Activated naive CD8-positive, alpha-beta T cell treated with anti-CD3 and anti-CD28 coated beads, Interleukin-2, amount 50 U/mL, for 24 hours (primary cell): ENCODE data around the gene DGKG.

ENCODE experiments used
- ATAC-seq: fragments of 150-1000 bp; cut with Tn5 transposase; one replicate; pipeline ENCODE4 v1.10.0; 2021
- DNase-seq: peaks from one replicate; pipeline ENCODE4 v3.0.0; 2021
- H3K27ac Mint-ChIP-seq: one replicate; pipeline ENCODE4 v1.8.0; 2021; ENCODE audit warnings: mild to moderate bottlenecking, mixed read lengths
- H3K27me3 Mint-ChIP-seq: one replicate; pipeline ENCODE4 v1.8.0; 2021; ENCODE audit warnings: mixed read lengths
- H3K36me3 Mint-ChIP-seq: one replicate; pipeline ENCODE4 v1.8.0; 2021; ENCODE audit warnings: low read depth, mixed read lengths
- H3K4me1 Mint-ChIP-seq: one replicate; pipeline ENCODE4 v1.8.0; 2021; ENCODE audit warnings: mixed read lengths
- H3K4me3 Mint-ChIP-seq: one replicate; pipeline ENCODE4 v1.8.0; 2021; ENCODE audit warnings: mild to moderate bottlenecking, moderate library complexity, mixed read lengths
- H3K9me3 Mint-ChIP-seq: one replicate; pipeline ENCODE4 v1.8.0; 2021; ENCODE audit warnings: mixed read lengths

Gene DGKG

DNA sequence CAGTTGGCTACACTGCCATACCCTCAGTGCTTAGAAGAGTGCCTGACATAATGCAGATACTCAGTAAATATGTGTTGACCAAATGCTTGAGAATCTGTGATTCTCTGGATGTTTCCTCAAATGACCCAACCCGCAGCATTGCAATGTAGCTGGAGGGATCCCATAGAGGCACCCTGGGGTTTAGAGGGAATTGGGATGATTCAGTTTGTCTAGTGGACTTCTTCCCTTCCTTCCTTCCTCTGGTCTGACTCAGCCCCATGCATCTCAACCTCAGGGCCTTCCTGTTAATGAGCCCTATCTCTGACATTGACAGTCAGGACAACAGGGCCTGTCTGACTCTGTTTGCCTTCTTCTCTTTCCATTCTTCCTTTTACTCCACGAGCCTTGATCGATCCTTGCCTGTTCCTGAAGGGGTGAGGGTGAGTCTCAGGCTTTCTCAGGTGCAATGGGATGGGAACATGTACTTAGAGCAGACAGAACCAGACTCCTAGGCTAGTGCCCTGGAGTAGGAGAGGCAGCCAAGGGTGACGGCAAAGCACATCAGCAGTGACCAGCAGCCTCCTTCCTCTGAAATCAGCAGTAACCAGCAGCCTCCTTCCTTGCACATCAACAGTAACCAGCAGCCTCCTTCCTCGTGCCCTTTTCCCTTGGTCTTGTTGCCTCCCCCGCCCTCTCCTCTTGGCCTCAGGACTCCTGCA lies 78.2 kb downstream of the DGKG start:
- Mint-ChIP-seq H3K36me3 (no peaks in the 10 kb centered on the region), H3K27ac (no peak overlapping the region), H3K9me3 (no peaks in the 10 kb centered on the region), H3K4me1 (no peaks in the 10 kb centered on the region), H3K27me3 (peaks cover 2% of the 10 kb centered on the region), H3K4me3 (no peak overlapping the region)
- DNase-seq, result no peak
- ATAC-seq, result no peak

DNA sequence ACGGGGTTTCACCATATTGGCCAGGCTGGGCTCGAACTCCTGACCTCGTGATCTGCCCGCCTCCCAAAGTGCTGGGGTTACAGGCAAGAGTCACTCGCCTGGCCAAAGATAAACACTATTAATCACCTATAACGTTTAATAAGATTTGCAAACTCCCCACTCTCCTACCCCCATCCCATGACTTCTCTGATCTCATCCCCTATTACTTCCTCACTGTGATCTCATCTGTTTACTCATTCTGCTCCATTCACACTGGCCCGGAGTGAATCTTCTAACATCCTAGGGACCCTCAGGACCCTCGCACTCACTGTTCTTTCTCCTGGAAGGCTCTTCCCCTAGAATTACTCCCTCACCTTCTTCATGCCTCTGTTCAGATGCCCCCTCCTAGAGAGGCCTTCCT lies 78.9 kb downstream of the DGKG start:
- no peak overlapping the region for H3K27ac Mint-ChIP-seq
- H3K27me3 Mint-ChIP-seq, result peaks cover 4% of the 10 kb centered on the region
- no peaks in the 10 kb centered on the region for H3K4me1 Mint-ChIP-seq
- DNase-seq, result no peak
- no peaks in the 10 kb centered on the region for H3K9me3 Mint-ChIP-seq
- no peaks in the 10 kb centered on the region for H3K36me3 Mint-ChIP-seq
- H3K4me3 Mint-ChIP-seq, result no peak overlapping the region
- no peak for ATAC-seq

- no peak overlapping the region for H3K4me3 Mint-ChIP-seq
- no peaks in the 10 kb centered on the region for H3K36me3 Mint-ChIP-seq
- H3K4me1 Mint-ChIP-seq, result no peaks in the 10 kb centered on the region
- H3K27ac Mint-ChIP-seq, result no peak overlapping the region
- ATAC-seq (no peak), DNase-seq (no peak)
- peaks cover 9% of the 10 kb centered on the region for H3K27me3 Mint-ChIP-seq
- no peaks in the 10 kb centered on the region for H3K9me3 Mint-ChIP-seq
Measured at GRCh38 chr3:186281176-186281575, 80.9 kb downstream of the DGKG start.

DNA sequence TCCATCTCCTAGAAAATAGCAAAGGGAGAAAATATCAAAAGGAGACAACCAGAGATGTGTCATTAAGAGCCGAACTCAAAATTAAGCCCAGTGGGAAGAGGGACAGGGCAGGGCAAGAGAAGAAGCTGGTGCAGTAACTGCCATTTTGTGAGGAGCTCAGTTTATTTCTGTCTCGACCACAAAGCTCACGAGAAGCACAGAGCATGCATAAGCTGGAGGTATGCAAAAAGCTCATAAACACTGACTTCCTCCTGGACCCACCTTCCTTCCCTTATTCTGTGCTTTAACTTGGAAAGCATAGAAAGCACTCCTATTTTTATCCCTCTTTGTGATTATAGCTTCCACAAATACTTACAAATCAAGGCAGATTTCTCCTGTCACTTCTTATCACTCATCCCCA lies 81.3 kb downstream of the DGKG start:
- no peaks in the 10 kb centered on the region for H3K9me3 Mint-ChIP-seq
- DNase-seq, result no peak
- no peaks in the 10 kb centered on the region for H3K4me1 Mint-ChIP-seq
- no peak overlapping the region for H3K27ac Mint-ChIP-seq
- no peaks in the 10 kb centered on the region for H3K36me3 Mint-ChIP-seq
- no peak for ATAC-seq
- H3K27me3 Mint-ChIP-seq, result peaks cover 9% of the 10 kb centered on the region
- H3K4me3 Mint-ChIP-seq, result no peak overlapping the region

GRCh38 chr3:186277268-186277909 lies 84.6 kb downstream of the DGKG start:
- Mint-ChIP-seq H3K4me3 (no peak overlapping the region), H3K27ac (no peak overlapping the region), H3K9me3 (no peaks in the 10 kb centered on the region), H3K27me3 (peaks cover 11% of the 10 kb centered on the region), H3K4me1 (no peaks in the 10 kb centered on the region), H3K36me3 (no peaks in the 10 kb centered on the region)
- DNase-seq (no peak), ATAC-seq (no peak)

- Mint-ChIP-seq H3K9me3 (no peaks in the 10 kb centered on the region), H3K27me3 (peaks cover 13% of the 10 kb centered on the region), H3K36me3 (no peaks in the 10 kb centered on the region), H3K4me3 (no peak overlapping the region), H3K4me1 (no peaks in the 10 kb centered on the region), H3K27ac (no peak overlapping the region)
- DNase-seq (no peak), ATAC-seq (no peak)
Measured at GRCh38 chr3:186275436-186275835, 86.6 kb downstream of the DGKG start.

DNA sequence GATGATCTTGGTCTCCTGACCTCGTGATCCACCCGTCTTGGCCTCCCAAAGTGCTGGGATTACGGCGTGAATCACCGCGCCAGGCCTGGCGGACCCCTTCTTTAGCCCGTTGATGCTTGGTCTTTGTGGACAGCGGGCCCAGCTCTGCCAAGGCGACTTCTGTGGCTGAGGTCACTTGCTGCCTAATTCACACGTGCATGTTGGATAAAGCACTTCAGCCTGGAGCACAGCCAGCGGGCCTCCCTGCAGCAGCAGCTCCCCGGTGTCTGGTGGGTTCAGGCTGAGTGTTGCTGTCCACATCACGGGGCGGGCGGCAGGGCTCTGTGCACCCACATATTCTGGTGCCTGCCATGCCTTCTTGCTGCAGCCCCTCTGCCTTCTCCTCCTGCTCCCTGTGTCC lies 88.4 kb downstream of the DGKG start:
- ATAC-seq, result no peak
- H3K27me3 Mint-ChIP-seq, result peaks cover 13% of the 10 kb centered on the region
- no peak overlapping the region for H3K27ac Mint-ChIP-seq

DNA sequence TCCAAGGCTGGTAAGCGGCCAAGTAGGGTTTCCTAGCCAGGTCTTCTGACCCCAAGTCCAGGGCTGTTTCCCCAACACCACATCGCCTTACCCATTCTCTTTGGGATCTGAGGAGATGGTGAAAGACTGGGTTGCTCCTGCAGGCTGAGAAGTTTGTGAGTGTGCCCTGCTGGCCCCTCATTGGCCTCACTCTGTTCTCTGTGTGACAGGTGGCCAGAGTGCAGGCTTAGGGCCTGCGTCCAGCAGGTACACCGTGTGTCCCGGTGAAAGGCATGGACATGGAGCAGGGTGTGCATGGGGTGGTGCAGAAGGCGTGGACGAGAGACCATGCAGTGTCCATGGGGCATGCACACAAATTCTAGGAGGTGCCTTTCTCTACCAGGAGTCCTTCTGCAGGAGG lies 91.3 kb downstream of the DGKG start:
- H3K4me3 Mint-ChIP-seq, result no peak overlapping the region
- H3K27ac Mint-ChIP-seq, result no peak overlapping the region
- no peaks in the 10 kb centered on the region for H3K4me1 Mint-ChIP-seq
- H3K36me3 Mint-ChIP-seq, result no peaks in the 10 kb centered on the region
- H3K27me3 Mint-ChIP-seq, result peaks cover 12% of the 10 kb centered on the region
- no peaks in the 10 kb centered on the region for H3K9me3 Mint-ChIP-seq
- ATAC-seq, result no peak
- no peak for DNase-seq

More for the DNA sequence above, 88.4 kb downstream of the DGKG start:
- no peaks in the 10 kb centered on the region for H3K4me1 Mint-ChIP-seq
- H3K36me3 Mint-ChIP-seq, result no peaks in the 10 kb centered on the region
- no peak overlapping the region for H3K4me3 Mint-ChIP-seq
- DNase-seq, result no peak
- no peaks in the 10 kb centered on the region for H3K9me3 Mint-ChIP-seq

DNA sequence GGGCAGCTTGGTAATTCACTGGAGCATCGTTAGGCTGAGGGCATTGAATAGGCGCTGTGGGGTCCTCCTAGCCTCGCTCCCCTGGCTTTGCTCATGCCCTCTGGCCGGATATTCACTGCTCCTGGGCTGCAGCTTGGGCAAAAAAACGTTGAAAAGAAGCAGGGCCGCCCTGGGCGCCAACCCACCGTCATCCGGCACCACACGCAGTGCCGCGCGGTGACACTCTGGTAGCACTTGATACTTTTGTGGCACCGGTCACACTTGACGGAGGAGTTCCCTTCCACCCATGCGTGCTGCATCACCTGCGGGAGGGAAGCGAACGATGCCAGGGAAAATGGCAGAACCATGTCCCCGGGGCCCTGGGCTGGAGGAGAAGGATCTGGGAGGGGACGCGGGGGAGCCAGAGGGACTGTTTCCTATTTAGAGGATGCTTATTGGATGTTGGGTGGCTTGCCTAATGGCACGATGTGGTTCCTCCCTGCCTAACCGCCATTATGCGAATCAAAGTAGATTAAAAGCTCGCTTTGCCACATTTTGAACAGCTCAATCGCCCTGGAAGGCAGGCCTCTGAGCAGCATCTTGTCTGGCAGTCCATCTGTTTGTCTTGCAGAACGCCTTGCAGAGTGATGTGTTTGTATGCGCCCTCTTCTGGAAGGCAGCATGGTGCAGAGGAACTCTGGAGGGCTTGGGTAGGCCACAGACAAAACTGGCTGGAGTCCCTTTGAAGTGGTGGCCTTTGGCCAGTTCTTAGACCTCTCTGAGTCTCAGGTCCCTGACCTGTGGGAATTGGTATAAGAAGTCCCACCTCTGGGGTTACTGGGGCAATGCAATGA lies 93.2 kb downstream of the DGKG start:
- no peak for DNase-seq
- no peaks in the 10 kb centered on the region for H3K9me3 Mint-ChIP-seq
- no peak overlapping the region for H3K27ac Mint-ChIP-seq
- peaks cover 11% of the 10 kb centered on the region for H3K27me3 Mint-ChIP-seq
- no peak for ATAC-seq
- no peaks in the 10 kb centered on the region for H3K4me1 Mint-ChIP-seq
- no peaks in the 10 kb centered on the region for H3K36me3 Mint-ChIP-seq
- no peak overlapping the region for H3K4me3 Mint-ChIP-seq

DNA sequence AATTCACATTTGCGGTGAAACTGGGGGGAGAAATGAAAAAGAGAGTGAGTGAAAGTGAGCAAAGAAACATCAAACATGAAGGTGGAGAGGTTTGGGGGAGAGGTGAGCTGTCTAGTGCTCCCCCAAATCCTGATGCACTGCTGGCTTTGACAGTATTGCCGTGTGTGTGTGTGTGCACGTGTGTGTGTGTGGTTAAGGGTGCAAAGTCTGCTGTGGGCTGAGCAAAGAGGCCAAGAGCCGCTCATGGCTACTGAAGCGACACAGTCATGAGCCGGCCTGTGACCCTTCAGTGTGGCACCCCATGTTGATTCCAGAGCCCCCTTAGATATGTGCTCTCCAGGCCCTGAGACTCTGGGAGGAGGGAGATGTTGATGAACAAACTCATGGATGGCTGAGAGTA lies 94.3 kb downstream of the DGKG start:
- ATAC-seq, result no peak
- H3K9me3 Mint-ChIP-seq, result no peaks in the 10 kb centered on the region
- H3K27me3 Mint-ChIP-seq, result peaks cover 10% of the 10 kb centered on the region
- no peaks in the 10 kb centered on the region for H3K4me1 Mint-ChIP-seq
- no peaks in the 10 kb centered on the region for H3K36me3 Mint-ChIP-seq
- no peak for DNase-seq
- H3K27ac Mint-ChIP-seq, result no peak overlapping the region
- no peak overlapping the region for H3K4me3 Mint-ChIP-seq

DNA sequence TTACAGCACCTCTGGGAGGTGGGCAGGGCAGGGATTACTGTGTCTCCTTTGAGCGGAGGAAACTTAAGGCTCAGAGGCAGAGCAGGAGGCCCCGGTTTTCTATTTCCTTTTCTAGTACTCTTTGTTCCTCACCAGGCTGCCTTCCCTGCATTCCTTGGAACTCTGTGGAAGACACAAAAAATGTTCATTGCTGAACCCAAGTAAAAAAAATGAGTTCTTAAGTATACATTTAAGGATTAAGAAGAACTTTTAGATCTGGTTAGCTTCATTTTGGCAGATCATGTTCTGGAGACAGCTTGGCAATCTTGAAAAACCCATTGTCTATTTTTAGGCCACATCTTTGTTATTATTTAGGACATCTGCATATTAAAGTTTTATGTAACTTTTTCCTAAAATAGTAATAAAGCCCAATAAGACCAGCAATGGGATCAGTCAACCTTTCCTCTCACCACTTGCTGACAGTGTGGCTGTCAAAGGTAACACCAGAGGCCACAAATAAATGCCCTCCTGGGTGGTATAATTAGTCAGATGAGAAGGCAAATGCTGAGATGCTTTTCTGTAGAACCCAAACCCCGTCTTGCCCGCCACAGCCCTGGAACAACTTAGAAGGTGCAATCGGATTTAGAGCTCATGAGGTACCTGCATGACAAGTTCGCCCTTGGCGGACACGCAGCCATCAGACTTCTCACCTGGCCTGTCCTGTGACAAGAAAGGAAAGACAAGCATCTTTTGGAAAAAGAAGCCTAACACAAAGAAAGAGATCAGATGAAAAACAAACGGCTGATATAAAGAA lies 97.2 kb downstream of the DGKG start:
- peaks cover 10% of the 10 kb centered on the region for H3K27me3 Mint-ChIP-seq
- no peak for ATAC-seq

GRCh38 chr3:186261638-186262037 lies 100.4 kb downstream of the DGKG start:
- H3K27ac Mint-ChIP-seq, result no peak overlapping the region
- H3K4me3 Mint-ChIP-seq, result no peak overlapping the region
- peaks cover 4% of the 10 kb centered on the region for H3K36me3 Mint-ChIP-seq
- ATAC-seq, result no peak
- H3K4me1 Mint-ChIP-seq, result peaks cover 17% of the 10 kb centered on the region
- no peaks in the 10 kb centered on the region for H3K9me3 Mint-ChIP-seq
- peaks cover 2% of the 10 kb centered on the region for H3K27me3 Mint-ChIP-seq
- DNase-seq, result no peak

More for the DNA sequence above, 97.2 kb downstream of the DGKG start:
- Mint-ChIP-seq H3K36me3 (peaks cover 4% of the 10 kb centered on the region), H3K4me1 (peaks cover 8% of the 10 kb centered on the region), H3K4me3 (no peak overlapping the region), H3K27ac (no peak overlapping the region), H3K9me3 (no peaks in the 10 kb centered on the region)
- no peak for DNase-seq

DNA sequence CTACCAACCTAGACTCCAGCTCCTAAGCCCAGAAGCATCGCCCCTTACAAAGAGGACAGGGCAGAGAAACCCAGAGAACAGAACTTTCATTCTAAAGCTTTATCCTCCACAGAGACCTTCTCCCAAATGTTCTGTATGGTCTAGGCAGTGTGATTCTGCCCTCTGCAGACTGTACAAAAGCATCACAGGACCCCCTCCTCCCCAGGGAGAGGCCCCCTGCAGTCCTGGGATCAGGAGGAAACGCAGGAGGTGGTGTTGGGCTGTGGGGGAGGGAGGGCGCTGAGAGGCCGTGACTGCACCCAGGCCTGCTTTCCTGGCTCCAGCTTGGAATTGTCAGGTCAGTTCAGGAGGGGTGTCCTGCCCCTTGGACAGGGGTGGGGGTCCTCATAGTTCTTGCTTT lies 101.3 kb downstream of the DGKG start:
- H3K9me3 Mint-ChIP-seq, result no peaks in the 10 kb centered on the region
- H3K36me3 Mint-ChIP-seq, result peaks cover 4% of the 10 kb centered on the region
- peaks cover 2% of the 10 kb centered on the region for H3K27me3 Mint-ChIP-seq
- peaks cover 23% of the 10 kb centered on the region for H3K4me1 Mint-ChIP-seq
- no peak for ATAC-seq
- no peak overlapping the region for H3K4me3 Mint-ChIP-seq
- DNase-seq, result no peak
- H3K27ac Mint-ChIP-seq, result no peak overlapping the region

DNA sequence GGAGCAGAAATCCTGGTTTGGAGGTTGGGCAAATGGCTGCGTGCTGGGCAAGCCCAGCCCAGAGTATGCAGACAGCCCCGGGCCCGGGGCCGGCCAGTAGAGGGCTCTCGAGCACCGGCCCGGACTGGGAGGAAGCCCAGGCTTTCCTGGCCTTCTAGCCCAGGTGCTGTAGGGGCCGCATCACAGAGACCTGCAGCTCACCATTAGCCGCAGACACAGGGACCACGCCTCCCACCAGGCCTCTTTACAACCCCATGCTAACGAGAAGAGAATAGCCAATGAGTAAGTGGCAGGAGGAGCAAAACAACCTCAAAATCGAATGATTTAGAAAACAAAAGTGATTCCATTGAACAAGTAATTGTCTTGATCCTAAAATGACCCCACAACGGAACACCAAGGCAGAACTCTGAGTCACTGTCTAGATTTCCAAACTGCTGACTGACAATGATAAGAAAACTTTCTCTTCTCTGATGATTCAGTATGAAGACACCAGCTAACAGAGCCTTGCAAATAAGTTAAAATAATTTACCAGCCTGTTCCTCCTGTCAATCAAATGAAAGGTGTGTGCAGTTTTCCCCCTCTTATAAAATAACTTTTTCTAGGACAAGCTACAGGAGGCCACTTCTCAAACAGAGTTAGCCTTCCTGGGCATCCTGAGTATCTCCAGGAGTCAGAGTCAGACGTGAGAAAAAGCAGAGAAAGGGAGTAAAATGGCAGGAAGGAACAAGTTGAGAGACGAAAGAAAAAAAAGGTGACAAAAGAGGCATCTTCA lies 102.2 kb downstream of the DGKG start:
- peaks cover 4% of the 10 kb centered on the region for H3K36me3 Mint-ChIP-seq
- DNase-seq, result peak; percentile 76
- H3K4me3 Mint-ChIP-seq, result no peak overlapping the region
- peak; percentile 87 for ATAC-seq
- H3K27me3 Mint-ChIP-seq, result peaks cover 2% of the 10 kb centered on the region
- H3K9me3 Mint-ChIP-seq, result no peaks in the 10 kb centered on the region
- H3K4me1 Mint-ChIP-seq, result peaks cover 33% of the 10 kb centered on the region
- peak overlapping the region; percentile 51 for H3K27ac Mint-ChIP-seq
